Dermis microvascular lymphatic vessel endothelial cell (primary cell): ENCODE measurements around the gene NRROS. TPM values are rescaled to one million over a fixed set of nuclear protein-coding genes. Genes with fewer than 3 reads are reported as not detected.
A peak's percentile ranks its signal among the peaks of the same experiment; 100 is the strongest.
"Not testable (repeated sequence)": the region's sequence is repeated elsewhere in the genome, so short reads cannot be mapped to it uniquely, and the experiment has no call there.

Experiments
- DNase-seq, 2 donors: peaks; one replicate each; pipeline versions ENCODE4 v3.0.0 to v3.0.0-alpha.2; 2010; ENCODE audit warnings: low read depth in 2 of 2
- total RNA-seq: library from RNA; depleted of rRNA; stranded (reverse); fragments of >200 nt; gene quantifications from 2 replicates; pipeline ENCODE4 v1.2.1, GENCODE V29; 2014

Gene NRROS
- total RNA-seq, 1 donor from 2014 or later, result 6.3 TPM

DNA sequence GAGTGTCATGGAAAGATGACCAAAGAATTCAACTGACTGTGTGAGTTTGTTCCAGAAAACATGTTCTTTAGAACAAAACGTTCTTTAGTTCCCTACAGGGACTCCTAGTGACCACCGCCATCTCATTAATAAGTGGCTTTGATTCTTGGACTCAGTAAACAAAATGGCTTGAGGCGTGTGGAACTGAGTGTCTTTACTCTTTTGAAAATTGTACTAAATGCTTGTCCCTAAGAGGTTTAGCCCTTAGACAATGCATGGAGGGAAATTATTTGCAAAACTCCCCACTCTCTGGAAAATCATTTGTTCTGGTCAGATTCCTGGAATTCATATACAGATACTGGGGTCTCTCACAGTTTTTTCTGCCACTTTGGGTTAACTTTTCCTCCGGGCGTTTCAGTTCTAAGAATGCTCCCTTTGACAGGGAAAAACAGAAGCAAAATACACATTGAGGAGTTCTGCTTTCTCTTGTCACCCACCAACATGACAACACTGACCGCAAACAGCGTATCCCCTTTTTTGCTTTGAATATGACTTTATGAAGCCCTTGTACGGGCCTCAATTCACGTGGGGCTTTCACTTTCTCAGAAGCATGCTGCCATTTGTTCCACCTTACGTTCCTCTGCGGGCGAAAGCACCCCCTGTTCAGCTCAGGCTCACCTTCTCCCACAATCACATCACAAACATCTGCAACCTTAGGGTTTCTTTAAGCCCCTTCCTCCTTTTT lies 15.3 kb upstream of the NRROS start:
- DNase-seq, result no peak

DNA sequence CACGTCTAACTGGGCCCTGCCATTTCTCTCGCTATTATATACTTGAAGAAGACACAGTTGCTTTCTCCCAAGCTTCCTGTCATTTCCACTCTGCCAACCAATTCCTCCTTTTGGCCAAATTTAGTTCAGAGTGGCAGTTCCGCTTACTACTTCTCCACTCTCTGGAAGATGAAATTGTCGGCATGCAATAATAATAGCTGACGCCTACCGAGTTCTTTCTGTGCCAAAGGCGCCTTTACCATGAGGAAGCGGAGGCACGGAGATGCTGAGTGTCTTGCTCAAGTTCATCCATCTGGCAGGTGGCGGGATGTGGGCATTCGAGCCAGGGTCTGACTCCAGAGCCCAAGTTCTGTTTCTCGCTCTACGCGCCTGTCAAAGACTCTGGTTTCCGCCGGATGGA lies 14.6 kb upstream of the NRROS start:
- DNase-seq, result no peak

DNA sequence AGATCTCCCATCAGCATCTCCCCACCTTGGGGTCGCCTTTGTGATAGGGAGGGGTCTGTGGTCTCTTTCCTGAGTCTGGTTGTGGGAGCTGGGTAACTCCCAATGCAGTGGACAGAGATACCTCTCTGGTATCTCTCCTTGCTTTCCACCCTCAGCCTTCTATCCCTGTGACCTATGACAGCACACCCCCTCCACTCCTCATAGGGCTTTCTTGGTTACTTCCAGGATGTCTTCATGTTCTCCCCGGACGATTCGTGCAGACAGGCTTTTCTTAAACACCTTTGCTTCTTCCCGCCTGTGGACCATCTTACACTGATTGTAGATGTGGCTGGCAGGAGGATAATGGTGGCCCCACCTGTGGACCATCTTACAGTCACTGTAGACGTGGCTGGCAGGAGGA lies 14.2 kb upstream of the NRROS start:
- DNase-seq, result no peak

DNA sequence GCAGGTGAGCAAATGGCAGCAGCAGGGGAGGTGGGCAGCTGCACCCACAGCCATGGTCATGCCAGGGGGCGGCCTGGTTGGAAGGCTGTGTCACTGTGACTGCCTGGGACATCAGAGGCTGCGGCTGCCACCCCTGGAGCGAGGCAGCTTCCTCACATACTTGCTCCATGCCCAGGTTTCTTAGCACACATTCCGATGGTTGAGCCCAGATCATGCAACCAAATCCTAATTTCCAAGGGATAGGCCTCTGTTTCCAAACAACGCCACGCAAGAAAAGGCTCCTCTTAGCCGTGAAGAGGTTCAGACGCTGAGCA lies 11.6 kb upstream of the NRROS start:
- no peak for DNase-seq

DNA sequence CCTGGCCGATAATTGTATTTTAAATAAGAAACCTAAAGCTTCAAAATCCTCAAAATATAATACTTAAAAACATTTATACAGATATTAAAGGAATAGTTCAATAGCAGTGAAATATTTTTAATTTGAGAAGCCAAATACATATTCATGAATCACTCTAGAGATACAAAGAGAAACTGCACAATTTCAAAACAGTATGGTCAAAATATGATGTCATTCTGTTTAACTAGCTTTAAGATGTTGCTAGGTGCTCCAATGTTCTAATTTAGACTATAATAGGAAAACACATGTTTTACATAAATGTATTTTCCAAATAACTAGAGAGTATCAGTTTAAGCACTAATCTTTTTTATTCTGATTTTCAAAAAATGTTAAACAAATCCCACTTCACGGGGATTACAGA lies 10.3 kb upstream of the NRROS start:
- no peak for DNase-seq

DNA sequence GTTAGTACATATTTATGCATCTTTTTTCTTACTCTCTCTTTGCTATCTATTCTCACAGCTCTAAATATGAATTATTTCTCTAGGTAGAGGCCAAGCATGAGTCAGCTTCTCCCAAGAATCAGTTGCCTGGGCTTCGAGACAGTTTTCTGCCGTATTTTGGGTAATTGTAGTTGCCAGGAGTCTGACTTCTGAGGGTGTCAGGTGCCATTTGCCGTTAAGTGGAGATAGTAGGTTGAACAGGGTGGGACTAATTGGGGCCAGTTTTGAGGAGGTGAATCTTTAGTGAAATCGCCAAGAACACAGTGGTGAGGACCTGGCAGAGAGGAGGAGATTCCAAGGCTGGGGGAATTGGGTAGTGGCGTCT lies 7.8 kb upstream of the NRROS start:
- no peak for DNase-seq

DNA sequence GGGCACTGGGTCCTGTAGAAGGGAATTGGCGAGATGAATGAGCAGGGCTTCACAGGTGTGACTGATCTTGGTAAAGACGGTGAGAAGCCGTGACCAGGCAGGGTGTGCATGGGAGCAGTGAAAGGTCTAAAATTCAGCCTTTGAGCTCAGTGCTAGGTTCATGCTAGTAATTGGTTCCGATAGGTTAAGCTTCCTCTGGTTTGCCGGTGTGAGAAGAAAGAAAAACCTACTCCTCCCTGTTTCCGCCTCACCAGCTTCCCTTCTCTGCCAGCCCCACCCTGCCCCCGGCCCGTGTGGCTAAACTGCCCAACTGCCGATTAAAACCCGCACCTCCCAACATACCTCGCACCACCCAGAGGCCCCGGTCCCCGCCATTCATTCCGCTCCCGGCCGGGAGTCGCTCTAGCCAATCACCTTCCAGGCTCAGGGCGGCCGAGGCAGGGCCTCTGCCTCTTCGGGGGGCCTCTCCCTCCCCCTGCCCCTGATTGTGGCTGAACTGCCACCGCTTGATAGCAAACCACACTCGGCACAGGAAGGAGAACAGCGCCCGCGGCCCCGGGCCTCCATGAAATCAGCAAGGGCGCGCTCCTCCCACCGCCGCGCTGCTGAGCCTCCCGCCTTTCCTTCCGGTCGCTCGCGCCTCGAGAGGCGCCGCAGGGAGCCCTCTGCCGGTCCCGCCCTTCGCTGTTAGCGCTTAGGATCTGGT lies 7.3 kb upstream of the NRROS start:
- DNase-seq, result peak; percentile 38 to 81

DNA sequence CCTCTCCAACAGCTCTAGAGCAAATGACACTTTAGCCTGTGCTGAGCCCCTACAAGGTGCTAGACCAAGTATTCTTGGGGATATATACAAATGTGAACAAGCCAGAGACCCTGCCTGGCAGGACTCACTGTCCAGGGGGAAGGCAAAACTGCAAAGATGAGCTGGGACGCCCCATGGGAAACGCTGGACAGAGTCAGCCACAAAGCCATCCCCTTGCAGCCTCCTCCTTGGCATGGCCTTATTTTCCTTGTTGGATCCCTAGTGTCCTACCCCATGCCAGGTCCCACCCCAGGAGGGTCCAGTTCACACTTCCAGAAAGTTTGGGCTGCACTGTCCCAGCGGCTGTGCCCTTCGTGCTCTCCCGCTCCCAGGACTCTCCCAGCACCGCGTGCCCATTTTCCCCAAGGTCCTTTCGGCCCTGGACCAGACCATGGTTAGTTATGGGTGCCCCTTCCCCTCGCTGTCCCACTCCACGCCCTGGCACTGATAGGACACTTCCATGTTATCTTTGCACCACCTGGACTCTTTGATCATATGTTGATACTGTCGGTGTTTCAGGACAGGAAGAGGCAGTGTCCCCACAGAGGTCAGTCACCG lies 5.8 kb upstream of the NRROS start:
- no peak for DNase-seq

DNA sequence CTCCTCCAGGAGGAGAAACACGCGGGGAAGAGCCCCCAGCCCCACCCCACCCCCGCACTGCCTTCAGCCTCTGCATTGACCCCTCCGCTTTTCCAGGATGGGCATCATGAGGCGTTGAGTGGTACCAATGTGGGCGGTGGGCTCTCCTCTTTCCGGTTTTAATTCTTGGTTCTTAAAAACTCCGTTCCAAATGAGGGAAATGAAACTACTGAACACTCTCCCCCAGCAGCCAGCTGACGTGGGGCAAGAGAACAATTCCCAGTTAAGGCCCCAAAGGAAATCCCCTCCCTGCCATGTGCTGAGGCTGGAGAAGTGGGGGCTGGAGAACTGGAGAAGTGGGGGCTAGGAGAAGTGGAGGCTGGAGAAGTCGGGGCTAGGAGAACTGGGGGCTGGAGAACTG lies 5.3 kb upstream of the NRROS start:
- no peak for DNase-seq

DNA sequence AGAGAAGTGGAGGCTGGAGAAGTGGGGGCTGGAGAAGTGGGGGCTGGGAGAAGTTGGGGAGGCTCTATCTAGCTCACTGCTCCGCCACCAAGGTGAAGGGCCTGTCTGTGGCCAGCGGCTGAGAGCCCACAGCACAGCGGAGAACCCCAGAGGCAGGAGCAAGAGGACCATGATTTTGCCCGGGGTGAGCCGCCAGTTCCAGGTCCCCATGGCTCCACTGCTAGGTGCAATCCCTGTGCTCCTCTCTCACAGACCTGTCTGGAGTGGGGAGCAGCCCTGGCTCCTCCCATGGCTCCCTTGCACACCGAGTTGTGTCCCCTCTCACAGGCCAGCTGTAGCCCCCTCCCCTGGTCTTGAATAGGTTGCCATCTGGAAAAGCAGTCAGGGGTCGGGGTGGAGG lies 4.7 kb upstream of the NRROS start:
- DNase-seq, result no peak

DNA sequence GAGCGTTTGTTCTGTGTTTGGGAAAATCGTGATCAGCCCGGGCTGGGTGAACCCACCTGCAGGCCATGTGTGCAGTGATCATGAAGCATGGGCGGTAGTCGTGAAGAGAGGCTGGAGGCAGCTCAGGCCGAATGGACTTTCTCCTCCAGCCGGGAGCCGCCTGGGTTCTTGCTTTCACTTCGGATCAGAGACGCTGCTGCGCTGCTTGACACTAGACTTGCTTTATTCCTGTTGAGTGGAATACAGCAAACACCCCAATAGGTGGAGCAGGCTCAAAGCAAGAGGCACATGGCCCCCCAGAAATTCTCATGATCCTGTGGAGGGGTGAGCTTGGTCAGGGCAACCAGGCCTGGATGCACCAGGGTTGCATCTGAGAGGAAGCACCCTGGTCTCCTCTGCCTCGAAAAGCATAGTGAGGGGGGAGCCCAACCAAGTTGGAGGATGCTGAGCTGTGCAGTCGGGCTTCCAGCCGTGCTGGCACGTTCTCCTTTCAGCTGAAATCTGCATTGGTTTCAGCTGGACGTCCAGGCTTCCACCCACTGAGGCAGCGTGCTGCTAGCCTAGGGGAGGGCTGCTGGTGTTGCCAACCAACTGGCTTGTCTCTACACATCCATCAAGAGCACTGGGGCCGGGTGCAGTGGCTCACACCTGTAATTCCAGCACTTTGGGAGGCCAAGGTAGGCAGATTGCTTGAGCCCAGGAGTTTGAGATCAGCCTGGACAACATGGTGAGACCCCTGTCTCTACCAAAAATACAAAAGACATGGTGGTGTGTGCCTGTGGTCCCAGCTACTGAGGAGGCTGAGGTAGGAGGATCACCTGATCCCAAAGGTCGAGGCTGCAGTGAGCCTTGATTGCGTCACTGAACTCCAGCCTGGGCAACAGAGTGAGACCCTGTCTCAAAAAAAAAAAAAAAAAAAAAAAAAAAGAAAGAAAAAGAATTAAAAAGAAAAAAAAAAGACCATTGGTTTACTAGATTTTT lies 2.8 kb upstream of the NRROS start:
- DNase-seq, result no peak

DNA sequence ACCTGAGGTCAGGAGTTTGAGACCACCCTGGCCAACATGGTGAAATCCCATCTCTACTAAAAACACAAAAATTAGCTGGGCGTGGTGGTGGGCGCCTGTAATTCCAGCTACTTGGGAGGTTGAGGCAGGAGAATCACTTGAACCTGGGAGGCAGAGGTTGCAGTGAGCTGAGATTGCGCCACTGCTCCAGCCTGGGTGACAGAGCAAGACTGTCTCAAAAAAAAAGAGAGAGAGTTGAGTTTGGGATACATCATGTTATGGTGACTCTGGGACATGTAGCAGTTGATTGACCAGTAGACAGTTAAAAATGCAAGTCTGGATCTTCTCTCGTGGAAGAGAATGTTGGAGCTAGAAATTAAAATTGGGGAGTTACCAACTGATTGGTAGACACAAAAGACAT lies 1.6 kb upstream of the NRROS start:
- DNase-seq, result not testable (repeated sequence)

DNA sequence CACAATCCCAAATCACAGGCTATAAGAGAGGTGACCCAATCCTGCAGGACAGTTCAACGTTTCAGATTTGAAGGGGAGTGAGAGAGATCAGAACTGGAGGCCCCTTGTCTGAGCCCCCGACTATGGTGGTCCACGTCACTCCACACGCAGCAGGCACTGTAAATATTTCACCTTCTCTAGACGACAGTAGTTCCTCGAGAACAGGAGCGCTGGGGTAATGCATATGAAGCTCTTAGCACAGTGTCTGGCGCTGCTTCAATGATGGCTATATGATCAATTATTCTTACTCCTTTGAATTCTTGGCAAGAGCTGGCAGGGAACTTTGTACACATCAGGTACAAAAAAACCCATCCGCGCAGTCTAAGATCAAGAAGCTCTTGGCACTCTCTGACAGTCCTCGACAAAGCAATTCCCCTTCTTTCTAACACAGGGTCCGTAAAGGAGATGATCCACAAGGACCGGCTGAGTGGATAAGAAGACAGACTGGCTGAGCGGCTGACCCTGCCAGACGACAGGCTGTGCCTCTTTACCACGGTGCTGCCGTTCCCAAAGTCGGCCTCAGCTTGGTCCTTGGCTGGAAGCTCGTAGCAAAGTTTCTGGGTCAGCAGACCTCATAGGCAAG lies 522 bp upstream of the NRROS start:
- DNase-seq, result no peak

DNA sequence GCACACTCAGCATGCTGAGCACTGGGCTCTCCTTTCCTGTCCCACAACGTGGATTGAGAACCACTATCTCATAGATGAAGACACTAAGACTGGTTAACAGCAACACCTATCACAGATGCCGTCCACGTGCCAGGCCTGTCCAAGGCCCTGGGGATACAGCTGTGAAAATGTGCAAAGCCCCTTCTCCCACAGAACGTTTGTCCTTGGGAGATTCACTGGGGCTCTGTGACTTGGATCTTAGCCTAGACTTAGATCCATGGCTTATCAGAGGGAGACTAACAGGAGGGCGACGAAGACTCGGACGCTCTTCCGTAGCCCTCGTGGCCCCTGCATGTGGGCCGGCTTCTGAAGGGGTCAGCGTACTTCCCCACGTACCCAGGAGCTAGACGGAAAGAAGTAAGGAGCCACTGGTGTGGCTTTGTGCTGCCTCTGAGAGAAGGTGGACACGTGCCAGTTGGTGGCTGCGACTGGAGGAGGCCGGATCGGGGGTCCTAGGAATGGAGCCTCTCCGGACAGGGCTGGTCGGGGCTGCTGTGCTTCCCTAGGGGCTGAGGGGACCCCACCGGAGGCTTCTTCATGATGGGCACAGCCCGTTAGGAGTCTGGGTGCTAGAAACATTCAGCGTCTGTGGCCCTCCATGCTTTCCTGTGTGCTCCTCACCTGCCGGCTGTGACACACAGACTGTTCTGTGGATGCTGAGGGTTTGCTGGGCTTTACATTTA lies 964 bp downstream of the NRROS start:
- DNase-seq, result no peak

DNA sequence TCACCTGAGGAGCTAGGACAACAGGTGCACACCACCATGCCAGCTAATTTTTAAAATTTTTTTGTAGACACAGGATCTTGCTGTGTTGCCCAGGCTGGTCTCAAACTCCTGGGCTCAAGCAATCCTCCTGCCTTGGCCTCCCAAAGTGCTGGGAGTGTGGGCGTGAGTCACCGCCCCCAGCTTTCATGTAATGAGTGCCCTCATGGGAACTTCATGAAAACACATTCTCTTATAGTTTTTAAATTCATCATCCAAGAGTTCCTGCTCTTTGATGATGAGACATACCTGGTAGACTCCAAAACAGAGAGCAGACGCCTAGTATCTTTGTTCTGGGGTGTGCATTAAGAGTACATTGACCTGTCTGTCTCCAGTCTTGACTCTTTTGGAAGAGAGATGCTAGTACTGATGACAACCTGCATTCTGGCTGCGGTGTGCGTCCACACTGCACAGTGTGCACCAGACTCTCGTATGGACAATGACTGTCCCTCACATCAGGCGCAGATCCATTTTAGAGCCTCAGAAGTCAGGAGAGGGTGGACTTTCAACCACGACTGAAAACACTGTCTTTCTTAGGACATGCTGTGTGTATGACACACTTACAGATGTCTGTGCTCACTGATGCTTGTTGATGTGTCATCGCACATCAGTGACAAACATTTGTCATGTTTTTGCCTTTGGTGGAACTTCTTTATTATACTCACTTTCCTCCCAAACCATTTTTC lies 2.0 kb downstream of the NRROS start:
- DNase-seq, result no peak

DNA sequence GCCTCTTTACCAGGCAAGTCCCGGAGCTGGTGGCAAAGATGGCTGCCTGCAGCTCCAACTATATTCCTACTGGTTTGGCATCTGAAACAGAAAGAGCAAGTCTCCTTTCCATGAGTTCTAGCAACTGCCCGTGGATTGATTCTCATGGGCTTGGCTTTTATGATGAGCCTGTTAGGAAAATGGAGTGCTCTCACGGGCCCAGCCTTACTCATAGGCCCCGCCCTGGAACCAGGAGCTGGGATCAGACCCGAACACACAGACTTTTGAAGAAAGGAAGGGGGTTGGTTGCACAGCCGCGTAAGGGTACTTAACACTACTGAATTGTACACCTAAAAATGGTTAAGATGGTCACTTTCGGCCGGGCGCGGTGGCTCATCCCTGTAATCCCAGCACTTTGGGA lies 2.9 kb downstream of the NRROS start:
- DNase-seq, result no peak

DNA sequence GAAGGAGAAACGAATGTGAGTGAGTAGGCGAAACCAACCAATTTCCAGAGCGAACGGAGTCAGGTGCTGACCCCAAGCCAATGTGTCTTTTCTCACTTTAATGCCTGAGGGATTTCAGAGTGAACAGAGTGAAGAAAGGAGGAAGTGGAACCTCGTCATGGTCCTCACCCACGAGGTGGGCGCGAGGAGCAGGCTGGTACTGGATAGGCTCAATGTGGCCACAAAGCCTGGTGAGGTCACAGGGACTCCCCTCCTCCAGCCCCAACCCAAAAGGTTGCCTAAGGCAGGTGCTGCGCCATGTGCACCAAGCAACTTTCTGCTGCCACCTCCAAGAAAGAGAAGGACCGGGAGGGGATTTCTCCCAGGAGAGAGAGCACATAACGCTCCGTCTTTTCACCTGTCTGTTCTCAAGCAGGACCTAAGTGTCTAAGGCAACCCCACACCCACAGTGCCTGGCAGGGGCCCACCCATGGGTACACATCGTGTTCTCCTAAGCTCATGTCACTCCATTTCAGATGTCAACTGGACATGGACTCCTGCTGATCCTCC lies 3.8 kb downstream of the NRROS start:
- no peak for DNase-seq

DNA sequence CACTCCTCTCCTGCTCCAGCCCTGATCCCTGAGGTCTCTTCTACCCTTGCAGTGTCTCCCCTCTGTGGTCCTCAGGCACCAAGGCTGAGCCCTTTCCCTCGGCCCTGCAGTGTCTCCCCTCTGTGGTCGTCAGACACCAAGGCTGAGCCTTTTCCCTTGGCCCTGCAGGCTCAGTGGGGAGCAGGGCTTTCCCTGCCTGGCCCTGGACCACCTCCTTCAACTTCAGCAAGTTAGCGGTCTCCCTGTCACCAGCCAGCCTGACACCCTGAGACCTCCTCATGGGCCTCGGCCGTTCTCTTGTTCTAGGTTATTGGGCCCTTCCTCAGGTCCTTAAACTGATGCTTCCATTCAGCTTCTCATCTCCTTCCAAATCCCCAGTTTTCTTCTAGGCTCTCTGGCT lies 4.3 kb downstream of the NRROS start:
- DNase-seq, result no peak

DNA sequence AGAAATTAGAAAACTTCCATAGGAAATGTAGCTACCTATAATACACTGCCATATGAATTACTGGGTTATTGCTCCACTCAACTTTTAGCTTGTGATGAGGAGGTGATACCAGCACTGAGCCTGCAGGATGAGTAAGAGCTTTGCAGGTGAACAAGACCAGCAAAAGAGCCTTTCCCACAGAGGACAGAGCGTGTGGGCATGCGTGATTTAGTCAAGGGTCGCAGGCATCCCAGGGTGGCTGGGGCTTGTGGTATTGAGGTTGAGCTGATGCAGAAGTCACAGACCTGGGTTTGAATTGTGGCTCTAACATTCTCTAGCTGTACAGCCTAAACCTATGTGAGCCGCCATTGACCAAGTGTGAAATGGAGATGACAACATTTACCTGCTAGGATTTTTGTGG lies 5.6 kb downstream of the NRROS start:
- DNase-seq, result no peak
